GM13977 (cell line): ENCODE results near the gene KLF11.

Experiments
- DNase-seq: peaks from one replicate; pipeline ENCODE4 v3.0.0; 2012; ENCODE audit warnings: low spot score
- CTCF ChIP-seq: IDR thresholded peaks from 2 replicates; pipeline ENCODE4 v1.5.1; 2012; ENCODE audit warnings: mild to moderate bottlenecking, control low read depth; ENCODE audit not compliant: insufficient read depth; ENCODE audit errors: extremely low read depth, missing control alignments
- in situ Hi-C: fragments of 300-500 bp; cut with MboI; formaldehyde crosslinking; loops from one replicate; pipeline ENCODE4 v1.12.0; 2022; ENCODE audit warnings: low sequenced_read_pairs, low pct_unique_long_range_greater_than_20kb, mixed read lengths, inconsistent platforms; ENCODE audit not compliant: unreplicated experiment

KLF11 gene

GRCh38 chr2:10019602-10020400 is 23.5 kb upstream of the KLF11 start:
- in situ Hi-C loops = no loop called here
- TF ChIP-seq CTCF = no peak
- no peak for DNase-seq

GRCh38 chr2:10022041-10022421 is 21.3 kb upstream of the KLF11 start:
- no peak for DNase-seq
- no peak for TF ChIP-seq CTCF
- in situ Hi-C loops = no loop called here

GRCh38 chr2:10022445-10022844 is 20.9 kb upstream of the KLF11 start:
- no peak for TF ChIP-seq CTCF
- DNase-seq = no peak
- in situ Hi-C loops = no loop called here

GRCh38 chr2:10022966-10023662 is 20.2 kb upstream of the KLF11 start:
- TF ChIP-seq CTCF = no peak
- DNase-seq = no peak
- in situ Hi-C loops = no loop called here

GRCh38 chr2:10026940-10027569 is 16.3 kb upstream of the KLF11 start:
- in situ Hi-C loops = no loop called here
- no peak for TF ChIP-seq CTCF
- DNase-seq = no peak

- TF ChIP-seq CTCF = no peak
- DNase-seq = no peak
- in situ Hi-C loops = no loop called here
These were observed 15.6 kb upstream of the KLF11 start for GRCh38 chr2:10027660-10028330.
